Ishikawa (cell line): ENCODE data around the gene EIF4E3.

ENCODE experiments used
- CEBPB ChIP-seq: IDR thresholded peaks from 2 replicates; pipeline ENCODE4 v1.6.1; 2012
- CREB1 ChIP-seq: IDR thresholded peaks from 2 replicates; pipeline ENCODE4 v1.6.1; 2012; ENCODE audit warnings: low read depth
- EGR1 ChIP-seq: IDR thresholded peaks from 2 replicates; pipeline ENCODE4 v1.6.1; 2012
- EP300 ChIP-seq: IDR thresholded peaks from 2 replicates; pipeline ENCODE4 v1.6.1; 2012; ENCODE audit warnings: borderline replicate concordance
- FOXM1 ChIP-seq: IDR thresholded peaks from 2 replicates; pipeline ENCODE4 v1.6.1; 2012; ENCODE audit warnings: low read depth, borderline replicate concordance
- NFIC ChIP-seq: IDR thresholded peaks from 2 replicates; pipeline ENCODE4 v1.6.1; 2012
- RAD21 ChIP-seq: IDR thresholded peaks from 2 replicates; pipeline ENCODE4 v1.6.1; 2012; ENCODE audit warnings: low read depth
- TAF1 ChIP-seq: IDR thresholded peaks from 2 replicates; pipeline ENCODE4 v1.6.1; 2012; ENCODE audit warnings: low read depth, mild to moderate bottlenecking
- TCF12 ChIP-seq: IDR thresholded peaks from 2 replicates; pipeline ENCODE4 v1.6.1; 2012; ENCODE audit warnings: low read depth
- TEAD4 ChIP-seq: IDR thresholded peaks from 2 replicates; pipeline ENCODE4 v1.6.1; 2012
- YY1 ChIP-seq: IDR thresholded peaks from 2 replicates; pipeline ENCODE4 v1.6.1; 2012; ENCODE audit warnings: low read depth
- ZBTB7A ChIP-seq: IDR thresholded peaks from 2 replicates; pipeline ENCODE4 v1.6.1; 2012; ENCODE audit warnings: low read depth
- TF ChIP-seq, protein P1 (sequence below): IDR thresholded peaks from 2 replicates; pipeline ENCODE4 v1.6.1; 2012
- TF ChIP-seq, protein P2 (sequence below): IDR thresholded peaks from 2 replicates; pipeline ENCODE4 v1.6.1; 2012
- TF ChIP-seq, protein P3 (sequence below): IDR thresholded peaks from 2 replicates; pipeline ENCODE4 v1.6.1; 2012; ENCODE audit warnings: low read depth, mild to moderate bottlenecking

Gene EIF4E3

DNA sequence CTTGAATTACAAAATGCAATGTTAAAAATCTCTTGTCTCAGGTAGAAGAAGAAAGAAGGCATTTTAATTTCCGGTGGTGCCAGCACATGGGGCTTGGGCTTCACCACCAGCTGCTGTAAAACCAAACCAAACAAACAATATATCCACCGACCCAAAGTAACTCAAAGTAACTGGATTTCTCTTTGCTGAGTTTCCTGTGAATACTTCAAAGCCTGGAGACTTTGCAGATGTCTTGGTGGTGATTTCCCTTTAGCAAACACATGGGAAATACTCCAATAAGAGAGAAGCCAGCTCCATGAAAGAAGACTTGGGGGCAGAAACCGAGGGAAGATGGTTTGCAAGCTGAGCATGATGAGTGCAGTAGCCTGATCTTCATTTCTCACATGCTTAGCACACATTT is 62.6 kb downstream of the EIF4E3 start:
- TF ChIP-seq NFIC: no peak
- TF ChIP-seq, protein P1, sequence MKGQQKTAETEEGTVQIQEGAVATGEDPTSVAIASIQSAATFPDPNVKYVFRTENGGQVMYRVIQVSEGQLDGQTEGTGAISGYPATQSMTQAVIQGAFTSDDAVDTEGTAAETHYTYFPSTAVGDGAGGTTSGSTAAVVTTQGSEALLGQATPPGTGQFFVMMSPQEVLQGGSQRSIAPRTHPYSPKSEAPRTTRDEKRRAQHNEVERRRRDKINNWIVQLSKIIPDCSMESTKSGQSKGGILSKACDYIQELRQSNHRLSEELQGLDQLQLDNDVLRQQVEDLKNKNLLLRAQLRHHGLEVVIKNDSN: no peak
- TF ChIP-seq RAD21: no peak
- no peak for TF ChIP-seq CREB1
- no peak for TF ChIP-seq CEBPB
- no peak for TF ChIP-seq TCF12
- TF ChIP-seq, protein P2, sequence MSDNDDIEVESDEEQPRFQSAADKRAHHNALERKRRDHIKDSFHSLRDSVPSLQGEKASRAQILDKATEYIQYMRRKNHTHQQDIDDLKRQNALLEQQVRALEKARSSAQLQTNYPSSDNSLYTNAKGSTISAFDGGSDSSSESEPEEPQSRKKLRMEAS: no peak
- TF ChIP-seq TEAD4: no peak
- TF ChIP-seq TAF1: no peak

DNA sequence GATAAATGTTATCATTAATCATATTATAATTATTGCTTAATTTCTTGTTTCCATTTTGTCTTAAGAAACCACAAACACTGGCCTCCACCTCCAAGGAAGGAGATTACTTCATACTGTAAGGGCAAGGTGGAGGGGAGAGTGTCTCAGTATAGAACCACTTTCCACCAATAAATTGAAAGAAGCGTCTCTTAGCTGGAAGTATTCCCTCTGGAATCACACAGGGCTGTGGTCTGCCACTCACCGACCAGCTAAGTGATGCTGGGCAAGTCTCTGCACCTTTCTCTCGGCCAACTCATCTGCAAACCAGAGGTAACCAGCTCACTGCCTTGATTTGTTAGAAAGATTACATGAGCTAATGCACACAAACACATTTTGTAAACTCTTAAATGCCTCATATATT is 63.1 kb downstream of the EIF4E3 start:
- no peak for TF ChIP-seq EP300
- TF ChIP-seq TCF12: no peak
- TF ChIP-seq, protein P1: no peak
- TF ChIP-seq, protein P2: no peak
- no peak for TF ChIP-seq FOXM1
- TF ChIP-seq RAD21: no peak
- TF ChIP-seq NFIC: no peak
- TF ChIP-seq CEBPB: no peak
- TF ChIP-seq, protein P3, sequence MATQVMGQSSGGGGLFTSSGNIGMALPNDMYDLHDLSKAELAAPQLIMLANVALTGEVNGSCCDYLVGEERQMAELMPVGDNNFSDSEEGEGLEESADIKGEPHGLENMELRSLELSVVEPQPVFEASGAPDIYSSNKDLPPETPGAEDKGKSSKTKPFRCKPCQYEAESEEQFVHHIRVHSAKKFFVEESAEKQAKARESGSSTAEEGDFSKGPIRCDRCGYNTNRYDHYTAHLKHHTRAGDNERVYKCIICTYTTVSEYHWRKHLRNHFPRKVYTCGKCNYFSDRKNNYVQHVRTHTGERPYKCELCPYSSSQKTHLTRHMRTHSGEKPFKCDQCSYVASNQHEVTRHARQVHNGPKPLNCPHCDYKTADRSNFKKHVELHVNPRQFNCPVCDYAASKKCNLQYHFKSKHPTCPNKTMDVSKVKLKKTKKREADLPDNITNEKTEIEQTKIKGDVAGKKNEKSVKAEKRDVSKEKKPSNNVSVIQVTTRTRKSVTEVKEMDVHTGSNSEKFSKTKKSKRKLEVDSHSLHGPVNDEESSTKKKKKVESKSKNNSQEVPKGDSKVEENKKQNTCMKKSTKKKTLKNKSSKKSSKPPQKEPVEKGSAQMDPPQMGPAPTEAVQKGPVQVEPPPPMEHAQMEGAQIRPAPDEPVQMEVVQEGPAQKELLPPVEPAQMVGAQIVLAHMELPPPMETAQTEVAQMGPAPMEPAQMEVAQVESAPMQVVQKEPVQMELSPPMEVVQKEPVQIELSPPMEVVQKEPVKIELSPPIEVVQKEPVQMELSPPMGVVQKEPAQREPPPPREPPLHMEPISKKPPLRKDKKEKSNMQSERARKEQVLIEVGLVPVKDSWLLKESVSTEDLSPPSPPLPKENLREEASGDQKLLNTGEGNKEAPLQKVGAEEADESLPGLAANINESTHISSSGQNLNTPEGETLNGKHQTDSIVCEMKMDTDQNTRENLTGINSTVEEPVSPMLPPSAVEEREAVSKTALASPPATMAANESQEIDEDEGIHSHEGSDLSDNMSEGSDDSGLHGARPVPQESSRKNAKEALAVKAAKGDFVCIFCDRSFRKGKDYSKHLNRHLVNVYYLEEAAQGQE: no peak
- no peak for TF ChIP-seq TAF1
- TF ChIP-seq ZBTB7A: no peak
- no peak for TF ChIP-seq EGR1
- no peak for TF ChIP-seq TEAD4
- no peak for TF ChIP-seq CREB1
- no peak for TF ChIP-seq YY1

DNA sequence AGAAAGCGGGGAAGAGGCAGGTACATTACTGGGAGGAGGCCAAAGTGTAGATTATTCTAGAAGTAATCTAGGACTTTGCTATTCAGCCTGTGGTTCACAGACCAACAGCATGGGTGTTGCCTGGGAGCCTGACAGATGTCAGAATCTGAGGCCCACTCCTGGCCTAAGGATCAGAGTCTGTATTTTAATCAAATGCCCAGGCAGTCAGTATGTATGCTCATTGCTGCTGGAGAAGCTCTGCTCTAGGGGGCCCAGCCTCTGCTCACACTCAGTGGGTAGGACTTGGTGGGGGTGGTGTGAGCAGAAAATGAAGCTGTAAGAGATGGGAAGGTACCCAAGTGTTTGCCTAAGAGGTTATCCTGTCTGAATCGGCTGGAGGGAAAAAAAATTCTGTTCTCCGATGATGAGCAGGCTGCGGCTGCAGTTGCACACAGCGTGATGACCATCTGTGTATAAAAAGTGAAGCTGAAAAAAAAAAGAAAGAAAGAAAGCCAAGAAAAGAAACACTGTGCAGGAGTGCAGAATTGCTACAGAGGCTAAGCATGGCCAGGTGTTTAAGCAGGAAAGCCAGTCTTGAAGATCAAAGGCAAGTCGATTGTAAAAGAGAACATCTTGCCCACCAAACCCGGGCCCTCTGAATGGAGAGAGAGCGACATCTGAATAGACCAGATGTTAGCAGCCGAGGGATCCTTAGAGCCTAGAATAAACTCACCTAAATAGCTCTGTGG is 65.2 kb downstream of the EIF4E3 start:
- TF ChIP-seq FOXM1 (no peak), EGR1 (no peak), TAF1 (no peak), NFIC (no peak), CREB1 (no peak), TCF12 (no peak), RAD21 (no peak), ZBTB7A (no peak), EP300 (no peak), YY1 (no peak), TEAD4 (no peak), CEBPB (no peak)
- TF ChIP-seq, protein P3: no peak
- TF ChIP-seq, protein P2: no peak
- TF ChIP-seq, protein P1: no peak

DNA sequence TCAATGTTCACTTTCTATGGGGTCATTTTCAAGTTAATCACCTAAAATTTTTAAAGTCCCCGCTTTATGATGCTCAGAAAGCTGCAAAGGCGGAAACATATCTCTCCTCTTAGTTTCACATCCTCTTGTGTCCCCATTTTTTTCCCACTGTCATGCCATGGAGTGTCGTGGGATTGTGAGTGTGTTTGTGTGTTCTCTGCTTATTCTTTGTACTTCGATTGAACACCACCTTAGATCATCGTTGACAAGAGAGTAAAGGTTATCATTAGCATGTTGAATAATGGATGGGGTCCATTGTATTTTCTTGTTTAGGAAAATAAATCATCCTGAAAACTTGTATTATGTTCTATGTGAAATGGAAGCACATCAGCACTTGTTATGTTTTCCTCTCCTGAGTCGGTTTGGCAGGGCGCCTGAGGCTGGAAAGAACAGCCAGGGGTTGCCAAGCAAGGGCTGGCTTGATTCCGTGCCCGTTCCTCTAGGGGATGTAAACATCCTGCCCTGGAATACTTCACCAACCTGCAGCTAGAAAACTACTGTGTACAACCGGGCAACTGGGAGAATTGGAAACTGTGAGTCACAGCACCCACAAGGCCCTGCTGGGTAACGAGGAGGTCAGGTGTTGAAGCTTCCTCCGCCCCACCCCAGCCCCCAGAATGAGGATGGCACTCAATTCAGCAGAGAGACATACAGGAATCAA is 67.2 kb downstream of the EIF4E3 start:
- TF ChIP-seq YY1: no peak
- no peak for TF ChIP-seq EGR1
- TF ChIP-seq CREB1: no peak
- TF ChIP-seq NFIC: no peak
- TF ChIP-seq, protein P3: no peak
- TF ChIP-seq, protein P2: no peak
- no peak for TF ChIP-seq EP300
- no peak for TF ChIP-seq CEBPB
- no peak for TF ChIP-seq ZBTB7A
- TF ChIP-seq RAD21: no peak
- TF ChIP-seq TCF12: no peak
- TF ChIP-seq FOXM1: no peak
- TF ChIP-seq TEAD4: no peak
- TF ChIP-seq, protein P1: no peak
- no peak for TF ChIP-seq TAF1
